DMS153 treated with DMSO at 0.1 percent for 48 hours (cell line): ENCODE results near the gene ZNF362.
"Not testable (repeated sequence)": the region's sequence is repeated elsewhere in the genome, so short reads cannot be mapped to it uniquely, and the experiment has no call there.

Experiments
- DNase-seq: peaks from one replicate; lab custom pipeline; 2025; ENCODE audit not compliant: unreplicated experiment; lab: John Stamatoyannopoulos, UW

ZNF362 gene

DNA sequence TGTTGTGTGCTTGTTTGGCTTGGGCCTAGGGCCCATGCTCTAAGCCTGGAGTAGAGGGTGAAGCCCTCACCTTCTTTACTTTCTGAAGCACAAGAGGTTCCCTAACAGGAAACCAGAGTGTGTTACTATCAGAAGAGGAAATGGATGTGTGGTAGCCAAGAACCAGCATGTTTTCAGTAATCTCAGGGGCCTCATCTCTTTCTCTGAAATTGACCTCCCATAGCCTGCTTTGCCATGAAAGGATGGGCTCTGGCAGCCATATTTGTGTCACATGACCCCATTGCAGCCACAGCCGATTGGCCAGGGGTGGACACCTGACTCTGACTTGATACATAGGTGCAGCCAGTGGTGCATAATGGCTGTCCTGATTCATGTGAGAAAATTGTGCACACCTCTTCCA is 46.0 kb downstream of the ZNF362 start:
- DNase-seq = no peak

- no peak for DNase-seq
These were observed 48.7 kb downstream of the ZNF362 start for GRCh38 chr1:33305016-33305415.

DNA sequence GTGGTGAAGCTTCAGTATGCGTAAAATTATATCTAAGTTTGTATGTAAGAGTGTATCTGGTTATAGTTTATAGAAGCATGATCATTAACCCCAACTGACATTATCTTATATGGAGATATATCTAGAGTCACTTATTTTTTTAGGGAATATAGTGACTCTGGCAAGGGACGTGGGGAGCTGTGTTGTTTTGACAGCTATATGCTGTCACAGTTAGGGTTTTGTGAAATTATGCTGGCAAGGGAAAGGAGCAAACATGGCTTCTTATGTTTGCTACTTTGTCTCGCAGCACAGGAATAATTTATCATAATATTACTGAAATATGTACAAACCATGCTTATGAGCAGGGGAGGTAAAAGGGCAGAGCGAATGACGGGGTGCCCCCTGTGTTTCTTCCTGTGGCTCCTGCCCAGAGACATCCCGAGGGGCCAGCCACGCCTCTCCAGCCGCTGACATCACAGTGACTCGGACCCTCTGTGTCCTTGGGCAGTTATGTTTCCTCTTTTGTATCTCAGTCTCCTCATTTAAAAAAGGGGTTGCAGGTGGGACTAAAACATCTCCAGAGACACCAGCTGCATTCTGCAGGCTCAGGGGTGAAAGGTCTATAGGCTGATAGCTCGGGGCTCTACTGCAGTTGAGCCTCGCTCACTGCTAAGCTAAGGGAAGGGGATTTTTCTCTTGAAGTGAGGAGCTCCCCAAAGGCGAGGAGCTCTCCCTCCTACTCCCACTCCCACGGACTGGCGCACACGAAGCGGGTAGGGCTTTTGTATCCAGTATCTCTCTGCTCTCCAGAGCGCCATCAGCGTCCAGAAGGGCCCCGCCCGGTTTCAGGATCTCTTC is 49.7 kb downstream of the ZNF362 start:
- no peak for DNase-seq

GRCh38 chr1:33306653-33307493 is 50.6 kb downstream of the ZNF362 start:
- DNase-seq = no peak

DNA sequence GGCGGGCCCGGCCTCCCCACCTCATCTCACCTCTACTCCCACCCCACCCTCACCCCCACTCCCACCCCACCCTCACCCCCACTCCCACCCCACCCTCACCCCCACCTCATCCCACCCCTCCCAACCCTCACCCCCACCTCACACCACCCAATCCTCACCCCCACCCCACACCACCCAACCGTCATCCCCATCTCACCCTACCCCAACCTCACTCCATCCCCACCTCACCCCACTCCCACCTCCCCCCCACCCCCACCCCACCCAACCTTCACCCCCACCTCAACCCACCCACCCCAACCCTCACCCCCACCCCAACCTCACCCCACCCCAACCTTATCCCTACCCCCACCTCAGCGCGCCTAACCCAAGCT is 51.2 kb downstream of the ZNF362 start:
- DNase-seq = no peak

- not testable (repeated sequence) for DNase-seq
These were observed 53.1 kb downstream of the ZNF362 start for GRCh38 chr1:33309351-33309750.

GRCh38 chr1:33310702-33311101 is 54.4 kb downstream of the ZNF362 start:
- DNase-seq = no peak

DNA sequence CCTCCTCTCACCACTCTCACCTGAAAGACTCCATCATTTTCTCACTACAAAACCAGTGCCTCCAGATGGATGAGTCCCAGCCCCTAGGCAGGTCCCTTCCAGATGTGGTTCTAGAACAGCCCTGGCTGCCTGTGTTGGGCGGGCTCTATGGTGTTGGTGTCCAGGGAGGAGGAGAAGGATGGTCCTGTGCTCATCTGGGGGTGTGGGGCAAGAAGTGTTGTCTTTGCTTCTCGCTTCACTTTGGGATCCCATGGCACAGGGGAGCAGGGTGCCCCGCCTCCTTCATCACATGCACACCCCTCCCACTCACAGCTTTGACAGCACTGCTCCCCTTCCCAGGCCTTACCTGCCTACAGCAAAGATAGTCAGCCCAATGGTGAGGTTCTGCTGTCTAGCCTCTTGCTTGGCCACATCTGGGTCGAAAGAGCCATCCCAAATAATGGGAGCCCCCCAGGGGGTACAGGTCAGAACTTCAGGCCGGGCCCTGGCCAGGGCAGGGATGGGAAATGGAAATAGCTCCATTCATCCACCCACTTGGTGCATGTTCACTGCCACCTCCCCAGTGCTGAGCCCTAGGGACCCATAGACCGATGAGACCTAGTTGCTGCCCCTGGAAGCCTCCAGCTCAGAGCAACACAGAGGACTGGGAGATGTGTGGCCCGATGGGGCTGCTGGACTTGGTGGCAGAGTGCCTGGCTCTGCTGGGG is 55.6 kb downstream of the ZNF362 start:
- DNase-seq = no peak

- DNase-seq = no peak
These were observed 56.1 kb downstream of the ZNF362 start for GRCh38 chr1:33312413-33312749.

GRCh38 chr1:33314416-33314815 is 58.1 kb downstream of the ZNF362 start:
- no peak for DNase-seq

DNA sequence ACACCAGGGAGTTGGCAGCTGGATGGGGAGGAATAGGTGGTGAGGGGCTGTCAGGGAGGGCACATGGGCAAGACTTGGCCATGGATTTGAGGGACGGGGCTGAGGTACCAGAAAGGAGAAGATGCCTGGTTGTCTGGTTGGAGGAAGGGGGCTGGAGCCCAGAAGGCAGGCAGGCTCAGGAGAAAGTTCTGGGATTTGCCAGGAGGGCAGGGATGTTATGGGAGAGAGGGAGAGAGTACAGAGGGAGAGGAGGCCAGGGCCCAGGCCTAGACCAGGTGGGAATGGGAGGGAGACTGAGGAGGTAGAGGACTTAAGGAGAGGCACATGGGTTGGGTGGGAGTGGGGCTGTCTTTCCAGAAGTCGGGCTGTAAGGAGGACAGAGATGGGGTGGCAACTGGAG is 60.3 kb downstream of the ZNF362 start:
- no peak for DNase-seq

DNA sequence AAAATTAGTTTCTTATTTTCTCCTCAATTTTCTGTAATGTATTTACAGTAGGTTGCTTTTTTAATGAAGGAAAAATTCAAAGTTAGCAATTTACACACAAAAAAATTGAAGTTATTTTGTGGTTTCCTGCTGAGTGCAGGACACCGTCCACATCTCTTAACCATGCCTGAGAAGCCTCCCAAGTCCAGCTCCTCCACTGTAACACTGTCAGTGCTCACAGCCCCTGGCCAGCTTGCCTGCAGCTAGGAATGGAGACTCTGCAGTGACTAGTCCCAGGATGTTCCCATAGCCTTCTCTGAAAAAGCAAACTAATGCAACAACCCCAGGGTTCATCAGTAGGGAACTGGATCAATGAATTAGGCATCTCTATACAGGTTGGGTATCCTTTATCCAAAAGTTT is 61.1 kb downstream of the ZNF362 start:
- no peak for DNase-seq

DNA sequence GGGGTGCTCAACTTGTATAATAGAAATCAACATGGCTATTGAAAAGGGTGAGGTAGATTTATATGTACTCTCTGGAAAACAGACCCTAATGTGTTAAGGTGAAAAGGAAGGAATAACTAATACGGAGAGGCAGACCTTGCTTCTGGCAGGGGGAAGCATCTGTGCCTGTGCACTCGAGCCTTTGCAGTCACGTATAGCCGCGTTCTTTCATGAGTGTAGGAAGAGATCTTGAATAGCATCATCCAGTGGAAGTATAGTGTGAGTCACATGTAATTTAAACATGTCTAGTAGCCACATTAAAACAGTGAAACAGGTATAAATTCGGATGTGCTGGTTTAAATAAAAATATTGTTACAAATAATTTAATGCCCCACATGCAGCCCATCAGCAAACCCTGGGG is 61.7 kb downstream of the ZNF362 start:
- no peak for DNase-seq

GRCh38 chr1:33319186-33319948 is 63.1 kb downstream of the ZNF362 start:
- no peak for DNase-seq

GRCh38 chr1:33319949-33320618 is 63.8 kb downstream of the ZNF362 start:
- no peak for DNase-seq

DNA sequence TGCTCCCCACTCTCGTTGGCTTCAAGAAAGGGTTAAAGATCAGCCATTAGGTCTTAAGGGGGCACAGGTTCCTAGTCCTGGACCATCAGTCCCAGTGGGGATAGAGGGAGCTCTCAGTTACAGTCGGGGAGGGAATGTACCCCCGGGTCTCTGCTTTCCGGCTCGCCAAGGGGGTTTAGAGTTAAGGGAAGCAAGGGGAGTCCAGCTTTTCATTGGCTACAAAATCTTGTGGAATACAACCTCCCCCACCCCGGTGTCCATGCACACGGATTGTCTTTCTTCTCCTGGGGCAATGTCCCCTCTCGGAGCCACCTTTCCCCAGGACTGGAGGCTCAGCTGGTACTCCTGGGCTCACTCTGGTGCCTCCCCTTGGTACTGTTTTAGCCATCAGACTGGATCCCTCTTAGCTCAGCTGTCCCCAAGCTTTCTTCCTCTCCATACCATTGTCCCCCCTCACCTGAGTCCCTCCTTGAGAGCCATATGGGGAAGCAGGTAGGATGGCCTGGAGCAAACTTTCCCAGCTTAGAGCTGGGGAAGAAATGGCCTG is 64.4 kb downstream of the ZNF362 start, which contains the start of gene A3GALT2:
A3GALT2 (minus strand) TSS at position 480 of the 547 bp plus-strand sequence; CDS start at position 480, 0 bp downstream.
- no peak for DNase-seq

GRCh38 chr1:33321178-33321577 is 64.9 kb downstream of the ZNF362 start:
- no peak for DNase-seq

- DNase-seq = no peak
These were observed 65.8 kb downstream of the ZNF362 start for GRCh38 chr1:33322109-33322508.

GRCh38 chr1:33322870-33323585 is 66.7 kb downstream of the ZNF362 start:
- DNase-seq = no peak
